HCT116 (cell line): ENCODE results near the gene KIF26B.

ENCODE experiments used
- ZBTB33 ChIP-seq: IDR thresholded peaks from 2 replicates; pipeline ENCODE4 v1.6.1; 2011; ENCODE audit warnings: mild to moderate bottlenecking, low read length, moderate library complexity; ENCODE audit not compliant: insufficient replicate concordance; ENCODE audit errors: extremely low read depth
- ZNF274 ChIP-seq: fragments of 200-500 bp; sonication (Bioruptor generic); IDR thresholded peaks from 2 replicates; pipeline ENCODE4 v1.6.1; 2014; ENCODE audit warnings: mild to moderate bottlenecking, low read depth, low read length, inconsistent platforms

DNA sequence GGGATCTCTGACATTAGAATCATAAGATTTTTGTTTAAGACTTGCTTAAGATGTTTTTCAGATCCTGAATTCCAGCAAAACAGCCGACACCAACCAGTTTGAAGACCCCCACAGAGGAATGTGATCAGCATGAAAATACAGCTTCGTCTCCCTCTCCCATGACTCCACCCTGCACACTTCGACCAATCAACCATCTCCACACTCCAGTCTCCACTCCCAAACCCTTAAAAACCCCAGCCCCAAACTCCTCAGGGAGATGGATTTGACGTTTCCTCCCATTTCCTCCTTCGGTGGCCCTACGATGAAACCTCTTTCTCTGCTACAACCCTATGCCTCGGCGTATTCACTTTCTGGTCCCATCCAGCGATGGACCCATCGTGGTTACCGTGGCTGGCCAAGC is 30.1 kb upstream of the KIF26B start:
- no peak for TF ChIP-seq ZBTB33
- no peak for TF ChIP-seq ZNF274
